Nasal cavity respiratory epithelium epithelial cell of viscerocranial mucosa (primary cell): Measurements from ENCODE around the gene SUSD5. TPM values are rescaled to one million over a fixed set of nuclear protein-coding genes. Genes with fewer than 3 reads are reported as not detected.

Source experiments
- total RNA-seq: library from RNA; depleted of rRNA; stranded (reverse); fragments of >200 nt; gene quantifications from 2 replicates; pipeline ENCODE4 v1.2.3, GENCODE V29; 2014

Gene SUSD5
- total RNA-seq = 0.28 TPM in 1 of 2 replicates, not detected in the other

DNA sequence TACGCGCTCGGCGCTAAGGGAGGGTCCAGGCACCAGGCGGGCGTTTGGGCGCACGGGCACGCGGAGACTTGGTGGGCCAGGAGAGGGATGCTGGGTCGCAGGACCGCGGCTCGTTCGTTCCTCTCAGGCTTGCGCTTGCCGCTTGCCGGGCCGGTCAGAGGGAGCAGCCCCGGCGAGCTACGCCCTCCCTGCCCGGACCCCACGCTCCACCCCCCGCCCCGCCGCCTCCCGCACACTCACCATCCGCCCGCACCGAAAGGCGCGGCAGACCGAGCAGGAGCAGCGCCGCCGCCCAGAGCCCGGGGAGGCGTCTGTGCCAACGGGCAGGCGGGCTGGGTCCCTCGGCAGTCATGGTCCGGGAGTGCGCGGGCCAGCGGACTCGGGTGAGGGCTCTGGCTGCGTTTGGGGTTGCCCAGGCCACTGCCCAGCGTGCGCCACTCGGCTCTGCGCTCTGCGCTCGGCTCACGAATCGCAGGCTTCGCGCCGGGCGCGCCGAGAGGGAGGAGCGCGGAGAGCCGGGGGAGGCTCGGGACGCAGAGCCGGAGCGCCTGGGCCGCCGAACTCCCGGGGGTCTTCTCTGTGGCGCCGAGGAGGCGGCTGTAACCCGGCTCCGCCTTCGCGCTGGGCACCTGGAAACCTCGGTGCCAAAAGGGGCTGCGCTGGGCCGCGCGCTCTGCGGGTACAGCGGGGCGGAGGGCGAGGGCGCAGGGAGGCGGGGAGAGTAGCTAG is at the start of gene SUSD5:
Gene SUSD5 (minus strand): TSS at position 365 of the 729 bp plus-strand sequence. CDS start 13 bp downstream, at position 352.

DNA sequence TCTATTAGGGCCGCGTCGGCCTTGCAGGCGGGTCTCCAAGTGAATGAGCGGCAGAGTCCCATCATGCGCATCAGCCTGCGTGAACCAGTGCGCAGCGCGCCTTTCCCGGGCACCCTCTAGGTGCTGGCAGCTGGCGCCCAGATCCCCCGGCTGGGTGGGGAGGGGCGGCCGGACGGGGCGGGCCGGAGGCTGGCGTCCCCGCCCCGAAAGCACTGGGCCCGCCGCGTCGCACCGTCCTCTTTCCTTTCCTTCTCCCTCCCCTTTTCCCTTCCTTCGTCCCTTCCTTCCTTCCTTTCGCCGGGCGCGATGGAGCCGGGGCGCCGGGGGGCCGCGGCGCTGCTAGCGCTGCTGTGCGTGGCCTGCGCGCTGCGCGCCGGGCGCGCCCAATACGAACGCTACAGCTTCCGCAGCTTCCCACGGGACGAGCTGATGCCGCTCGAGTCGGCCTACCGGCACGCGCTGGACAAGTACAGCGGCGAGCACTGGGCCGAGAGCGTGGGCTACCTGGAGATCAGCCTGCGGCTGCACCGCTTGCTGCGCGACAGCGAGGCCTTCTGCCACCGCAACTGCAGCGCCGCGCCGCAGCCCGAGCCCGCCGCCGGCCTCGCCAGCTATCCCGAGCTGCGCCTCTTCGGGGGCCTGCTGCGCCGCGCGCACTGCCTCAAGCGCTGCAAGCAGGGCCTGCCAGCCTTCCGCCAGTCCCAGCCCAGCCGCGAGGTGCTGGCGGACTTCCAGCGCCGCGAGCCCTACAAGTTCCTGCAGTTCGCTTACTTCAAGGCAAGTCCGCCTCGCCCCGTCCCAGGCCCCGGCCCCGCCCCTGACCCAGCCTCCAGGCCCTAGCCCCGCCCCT is 104.6 kb downstream of the SUSD5 start, which contains the start of gene CRTAP:
Gene CRTAP (plus strand): TSS at position 243 of the 850 bp plus-strand sequence. CDS start 64 bp downstream, at position 307.

Other genes starting within 250 kb of the SUSD5 start
- 57.8 and 130 TPM in 2 replicates for gene GLB1, start 121.7 kb downstream of the SUSD5 start, total RNA-seq
- 5.8 and 13.0 TPM in 2 replicates for gene TMPPE, start 121.7 kb downstream of the SUSD5 start, total RNA-seq
- 114 and 217 TPM in 2 replicates for gene CRTAP, start 104.8 kb downstream of the SUSD5 start, total RNA-seq
- 7.2 and 20.6 TPM in 2 replicates for gene FBXL2, start 58.6 kb upstream of the SUSD5 start, total RNA-seq
- gene UBP1, start 221.6 kb upstream of the SUSD5 start, total RNA-seq = 52.3 and 76.6 TPM in 2 replicates